GM19397 (cell line): ENCODE results near the gene LRRC4C.
A peak's percentile ranks its signal among the peaks of the same experiment; 100 is the strongest.
"Not testable (repeated sequence)": the region's sequence is repeated elsewhere in the genome, so short reads cannot be mapped to it uniquely, and the experiment has no call there.

ENCODE experiments used
- ATAC-seq: cut with Tn5 transposase; IDR thresholded peaks from one replicate; pipeline ENCODE4 v1.9.1; 2021; ENCODE audit warnings: mild to moderate bottlenecking, moderate library complexity; ENCODE audit not compliant: unreplicated experiment

The LRRC4C gene

DNA sequence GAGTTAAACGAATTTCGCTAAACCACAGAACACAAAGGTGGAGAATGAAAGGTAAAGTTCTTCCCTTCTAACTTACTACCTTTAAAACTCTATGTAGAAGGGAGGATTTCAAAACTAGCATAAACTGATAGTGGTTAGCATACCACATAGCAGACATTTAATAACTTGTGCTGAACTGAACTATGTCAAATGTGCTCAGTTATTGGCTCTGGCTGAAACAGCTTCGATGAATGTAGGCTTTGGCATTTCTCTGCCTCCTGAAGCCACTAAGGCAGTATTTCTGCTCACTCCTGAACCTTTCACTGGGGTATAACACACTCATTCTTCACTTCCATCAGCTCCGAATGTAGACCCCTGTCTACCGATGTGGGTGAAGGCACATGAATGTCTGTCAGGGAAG is 1188.1 kb downstream of the LRRC4C start:
- ATAC-seq: no peak

DNA sequence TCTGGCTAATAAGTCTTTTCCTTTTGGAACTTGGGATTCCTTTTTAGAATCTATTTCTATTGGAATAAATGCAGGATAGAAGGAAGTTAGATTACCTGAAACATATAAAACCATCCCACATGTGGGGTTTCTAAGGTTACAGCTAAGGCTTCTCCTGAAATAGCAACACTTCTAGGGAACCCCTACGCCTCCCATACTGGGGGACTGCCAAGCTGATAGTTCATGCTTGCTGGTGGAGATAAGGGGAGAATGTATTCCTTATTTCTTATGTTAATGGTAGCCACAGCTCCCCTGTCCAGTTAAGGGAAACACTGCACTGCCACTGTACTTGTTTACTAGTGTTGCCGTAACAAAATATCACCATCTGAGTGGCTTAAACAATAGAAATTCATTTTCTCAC is 1189.6 kb downstream of the LRRC4C start:
- ATAC-seq: no peak

DNA sequence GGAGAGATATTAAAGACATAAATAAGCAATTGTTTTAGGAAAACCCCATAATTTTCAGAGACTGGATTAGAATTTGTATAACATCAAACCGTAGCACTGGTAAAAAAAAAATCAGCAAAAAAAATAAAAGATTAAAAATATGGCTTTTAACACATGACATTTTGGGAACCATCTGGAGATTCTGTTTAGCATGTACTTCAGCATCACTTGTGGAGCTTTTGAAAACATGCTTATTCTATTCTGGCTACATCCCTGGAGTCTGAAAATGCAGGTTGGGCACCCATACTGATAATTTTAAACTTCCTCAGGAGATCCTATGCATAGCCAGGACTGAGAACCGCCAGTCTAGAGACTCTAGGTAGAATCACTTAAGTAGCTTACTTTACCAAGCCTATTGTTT is 1190.9 kb downstream of the LRRC4C start:
- ATAC-seq: no peak

DNA sequence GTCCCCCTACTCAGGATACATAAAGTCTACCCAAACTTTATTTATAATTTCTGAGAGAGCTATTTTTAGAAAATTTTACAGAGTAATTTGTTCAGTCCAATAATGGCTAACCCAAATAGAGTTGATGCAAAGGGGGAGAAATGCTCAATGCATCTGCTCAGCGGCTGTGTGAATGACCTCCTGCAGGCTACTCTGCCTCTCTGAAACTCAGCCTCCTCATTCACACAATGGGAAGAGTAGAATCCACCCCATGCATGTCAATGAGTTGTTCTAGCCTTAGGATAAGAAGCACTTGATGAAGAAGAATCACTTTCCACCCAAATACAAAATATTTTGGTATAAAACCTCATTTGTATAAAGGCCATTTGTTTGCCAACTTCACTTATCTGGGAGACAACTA is 1204.0 kb downstream of the LRRC4C start:
- ATAC-seq: no peak

DNA sequence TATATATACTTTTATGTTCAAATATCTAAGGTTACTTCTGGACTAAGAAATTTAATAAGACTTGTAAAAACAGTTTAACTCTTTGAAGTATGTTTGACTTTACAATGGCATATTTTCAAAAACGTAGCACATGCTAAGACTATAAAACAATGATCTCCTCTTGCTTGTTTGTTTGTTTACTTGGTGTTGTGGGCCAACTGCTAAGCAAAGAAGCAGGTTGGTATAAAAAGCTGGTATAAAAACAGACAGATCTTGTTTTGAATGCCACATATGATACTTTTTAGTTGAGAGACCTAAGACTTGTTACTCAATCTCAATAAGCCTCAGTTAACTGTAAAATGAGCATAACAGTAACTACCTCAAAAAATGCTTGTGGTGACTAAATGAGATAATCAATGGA is 1206.3 kb downstream of the LRRC4C start:
- ATAC-seq: no peak

DNA sequence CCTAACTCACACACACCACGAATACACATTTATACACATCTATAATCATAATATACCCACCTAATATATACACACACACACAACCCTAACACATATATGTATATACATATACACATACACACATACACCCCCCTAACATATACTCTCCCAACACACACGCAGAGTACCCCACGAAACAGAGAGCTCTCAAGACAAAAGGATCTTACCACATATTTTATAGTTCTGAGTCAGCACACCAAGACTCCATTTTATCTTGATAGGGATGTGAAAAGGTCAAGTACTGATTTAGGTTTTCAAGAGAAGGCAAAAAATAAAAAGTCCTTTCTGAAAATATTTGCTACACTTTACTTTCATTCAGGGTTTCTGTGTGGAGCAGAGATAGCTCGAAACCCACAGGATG is 1207.2 kb downstream of the LRRC4C start:
- no peak for ATAC-seq

DNA sequence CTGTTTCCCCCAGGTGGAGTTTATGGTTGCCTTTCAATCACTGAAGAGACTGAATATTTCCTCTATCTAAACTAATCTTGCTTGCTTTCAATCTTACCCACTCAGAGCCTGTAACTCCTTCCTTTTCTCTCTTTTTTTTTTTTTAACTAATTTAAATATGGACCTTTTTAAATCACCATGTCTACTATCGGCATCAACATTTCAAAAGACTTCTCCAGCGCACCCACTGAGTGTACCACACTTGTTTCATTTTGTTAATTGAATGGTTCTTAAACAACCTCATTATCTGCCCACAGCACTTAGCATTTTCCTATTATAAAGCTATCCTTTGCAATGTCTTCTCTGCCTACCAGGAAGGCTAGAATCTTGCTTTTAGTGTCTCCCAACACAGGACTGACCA is 1212.5 kb downstream of the LRRC4C start:
- no peak for ATAC-seq

DNA sequence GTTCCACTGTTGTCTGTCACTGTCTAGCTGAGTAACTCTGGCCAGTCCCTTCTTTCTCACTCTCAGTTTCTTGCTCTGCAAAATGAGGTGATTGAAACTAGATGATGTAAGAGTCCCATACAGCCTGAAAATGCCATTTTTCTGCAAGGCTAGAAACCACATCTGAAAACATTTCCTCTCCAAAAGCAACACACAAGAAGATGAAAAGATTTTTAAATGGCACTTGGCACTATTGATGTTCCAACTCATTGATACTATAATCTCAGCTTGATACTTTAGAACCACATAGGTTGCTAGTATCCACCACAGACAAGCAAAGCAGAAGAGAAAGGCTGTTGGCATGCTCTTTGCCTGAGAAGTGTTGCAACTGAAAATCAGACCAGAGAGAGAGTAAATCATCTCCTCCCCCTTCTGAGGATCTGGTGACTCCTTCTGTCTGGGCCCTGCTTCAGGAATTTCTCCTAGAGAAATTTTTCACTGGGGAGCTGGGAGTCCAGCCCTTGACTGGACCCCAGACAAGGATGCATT is 1217.9 kb downstream of the LRRC4C start:
- peak; percentile 93 for ATAC-seq

DNA sequence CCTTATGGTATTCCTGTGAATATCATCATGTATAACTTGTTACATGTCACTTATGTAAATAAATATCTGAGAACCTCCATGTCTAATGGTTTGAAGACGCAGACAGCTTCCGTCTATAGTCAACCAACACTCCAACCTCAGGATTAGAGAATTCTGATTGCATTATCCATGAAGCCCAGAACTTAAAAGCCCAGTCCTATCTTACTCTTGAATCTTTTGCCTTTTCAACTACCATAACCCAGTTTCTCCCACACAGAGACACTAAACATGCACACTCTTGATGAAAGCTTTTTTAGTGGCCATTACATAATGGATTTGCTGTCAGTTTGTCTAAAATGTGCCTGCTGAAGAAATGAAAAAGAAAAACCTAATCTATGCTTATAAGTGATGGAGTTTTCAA is 1219.2 kb downstream of the LRRC4C start:
- ATAC-seq: no peak

DNA sequence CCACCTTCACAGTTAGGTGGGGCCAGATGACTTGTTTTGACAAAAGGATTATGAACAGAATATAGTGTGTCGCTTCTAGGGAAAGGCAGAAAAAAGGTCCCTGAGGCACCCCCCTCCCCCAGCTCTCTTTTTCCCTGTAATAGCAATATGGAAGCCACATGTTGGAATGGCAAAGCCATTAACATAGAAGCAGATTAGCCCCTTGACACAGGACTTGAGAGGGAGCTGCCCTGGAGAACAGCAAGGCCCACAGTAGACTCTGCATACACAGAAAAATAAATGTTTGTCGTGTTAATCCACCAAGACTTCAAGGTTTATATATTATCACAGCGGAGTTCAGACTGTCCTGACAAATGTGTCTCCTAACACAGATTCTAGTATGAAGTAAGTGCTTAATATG is 1222.9 kb downstream of the LRRC4C start:
- ATAC-seq: no peak

DNA sequence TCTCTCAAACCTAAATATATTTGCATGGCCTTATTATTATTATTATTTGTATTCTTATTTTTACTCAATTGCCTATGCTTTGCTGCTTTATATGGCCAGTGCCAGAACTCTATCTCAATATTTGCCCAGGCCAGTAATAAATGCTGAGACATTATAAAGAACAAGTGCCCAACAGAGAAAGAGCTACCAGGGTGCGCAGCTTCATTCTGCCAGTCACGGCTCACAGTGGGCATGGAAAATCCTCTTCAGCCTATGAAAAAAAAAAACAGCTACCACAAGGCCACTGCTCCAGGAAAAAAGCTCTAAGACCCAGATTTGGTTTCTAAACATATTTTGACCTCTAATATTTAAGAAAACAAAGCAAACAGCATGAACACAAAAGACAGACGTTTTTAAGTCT is 1223.6 kb downstream of the LRRC4C start:
- no peak for ATAC-seq

DNA sequence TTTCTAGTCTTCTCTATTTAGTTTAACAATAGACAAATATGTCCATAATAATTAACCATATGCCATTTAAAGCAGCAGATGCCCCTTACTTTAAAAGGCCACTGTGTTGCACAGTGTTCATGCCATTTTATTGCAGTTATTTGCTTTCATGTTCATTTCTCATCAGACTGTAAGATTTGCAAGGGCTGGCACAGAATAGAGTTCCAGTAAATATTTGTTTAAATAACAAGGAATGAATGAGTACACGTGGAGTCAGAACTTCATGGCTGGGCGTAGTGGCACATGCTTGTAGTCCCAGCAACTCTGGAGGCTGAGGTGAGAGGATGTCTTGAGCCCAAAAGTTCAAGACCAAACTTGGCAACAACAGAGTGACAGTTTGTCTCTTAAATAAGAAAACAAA is 1228.6 kb downstream of the LRRC4C start:
- ATAC-seq: no peak

DNA sequence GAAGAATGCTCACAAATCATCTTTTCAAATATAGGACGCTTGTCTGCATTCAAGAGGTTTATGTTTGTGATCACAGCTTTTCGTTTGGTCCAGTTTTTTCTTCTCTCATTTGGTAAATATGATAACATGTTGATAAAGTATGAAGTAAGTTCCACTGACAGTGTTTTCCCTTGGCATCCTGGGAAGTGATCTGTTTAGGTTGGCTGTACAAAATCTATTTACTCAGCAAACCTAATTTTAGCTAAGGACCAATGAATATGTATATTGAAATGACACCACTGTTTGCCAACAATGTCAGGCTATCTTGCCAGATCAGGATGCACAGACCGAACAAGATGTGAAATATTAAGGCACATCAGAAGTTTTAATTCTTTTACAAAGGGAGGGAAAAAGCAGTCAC is 1230.8 kb downstream of the LRRC4C start:
- ATAC-seq: no peak

DNA sequence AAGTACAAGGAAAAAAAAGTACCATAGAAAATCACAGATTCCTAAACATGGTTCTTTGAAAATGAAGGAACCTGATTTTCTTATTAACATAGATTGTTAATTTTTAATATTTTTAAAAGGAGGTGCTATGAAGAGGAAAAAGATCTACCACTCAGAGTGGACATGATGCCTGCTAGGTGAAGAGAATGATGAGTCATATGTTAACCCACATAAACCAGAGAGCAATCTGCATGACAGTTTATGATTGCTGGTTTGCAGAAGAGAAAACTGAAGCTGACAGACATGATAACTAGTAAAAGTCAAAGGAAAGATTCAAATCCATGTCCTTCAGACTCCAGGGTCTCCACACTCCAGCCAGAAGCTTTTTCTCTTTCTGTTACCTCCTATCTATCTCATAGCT is 1231.7 kb downstream of the LRRC4C start:
- peak; percentile 88 for ATAC-seq

DNA sequence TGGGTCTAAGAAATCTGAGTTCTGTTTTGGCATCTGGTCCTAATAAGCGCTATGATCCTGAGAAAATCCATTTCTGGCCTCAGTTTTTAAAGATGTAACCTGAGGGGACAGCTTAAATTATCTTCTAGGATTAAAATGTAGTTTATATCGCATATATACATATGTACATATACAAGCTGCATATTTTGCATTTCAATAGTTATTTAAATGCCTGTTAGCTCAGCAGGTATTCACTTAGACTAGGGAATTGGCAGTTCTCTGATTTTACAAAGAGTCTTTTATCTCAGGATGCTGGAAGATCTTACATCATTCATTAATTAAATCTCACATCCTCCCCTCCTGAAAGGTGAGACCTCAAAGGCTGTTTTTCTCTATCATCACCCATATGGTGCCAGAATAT is 1232.8 kb downstream of the LRRC4C start:
- no peak for ATAC-seq

DNA sequence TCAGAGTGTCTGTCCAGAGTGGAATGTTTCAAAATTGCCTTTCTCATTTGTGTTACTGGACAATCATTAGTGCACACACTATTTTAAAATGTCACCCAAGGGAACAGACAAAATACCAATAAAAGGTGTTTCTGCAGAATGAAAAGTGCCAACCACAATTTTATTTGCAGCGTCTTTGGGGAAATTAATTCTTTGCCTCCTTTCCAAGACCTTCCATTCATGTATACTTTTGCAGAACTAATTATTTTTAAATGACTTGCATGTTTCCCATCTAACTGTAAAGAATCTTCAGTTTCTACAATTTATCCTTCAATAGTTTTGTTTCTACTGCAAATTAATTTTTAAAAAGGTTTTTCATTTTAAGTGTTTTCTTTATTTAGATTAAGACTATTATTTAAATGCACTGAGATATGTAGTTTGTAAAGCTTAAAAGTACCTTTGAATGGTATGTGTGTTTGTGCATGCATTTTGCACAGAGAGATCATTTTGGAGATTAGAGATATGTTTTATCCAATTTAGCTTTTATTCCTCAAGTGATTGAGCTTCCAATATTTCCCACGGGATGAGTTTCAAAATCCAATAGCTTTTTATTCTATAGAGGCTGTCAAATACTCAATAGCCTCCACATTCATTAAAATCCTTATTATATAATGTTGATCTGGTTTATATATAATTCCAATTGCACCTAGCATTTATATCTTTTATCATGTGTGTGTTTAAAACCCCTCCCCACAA is 1235.7 kb downstream of the LRRC4C start:
- no peak for ATAC-seq

DNA sequence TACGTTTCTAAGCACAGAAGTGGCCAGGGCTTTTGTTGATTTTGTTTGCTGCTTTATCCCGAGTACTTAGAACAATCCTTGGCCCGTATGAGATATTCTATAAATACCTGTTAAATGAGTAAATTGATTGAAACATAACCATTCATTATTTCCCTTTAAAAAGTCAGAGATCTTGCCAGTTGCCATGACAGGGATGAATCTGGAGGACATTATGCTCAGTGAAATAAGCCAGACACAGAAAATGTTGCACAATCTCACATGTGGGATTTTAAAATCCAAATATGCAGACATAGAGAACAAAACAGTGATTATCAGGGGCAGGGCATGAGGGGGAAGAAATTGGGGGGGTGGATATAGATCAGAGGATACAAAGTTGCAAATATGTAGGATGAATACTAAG is 1240.1 kb downstream of the LRRC4C start:
- no peak for ATAC-seq

DNA sequence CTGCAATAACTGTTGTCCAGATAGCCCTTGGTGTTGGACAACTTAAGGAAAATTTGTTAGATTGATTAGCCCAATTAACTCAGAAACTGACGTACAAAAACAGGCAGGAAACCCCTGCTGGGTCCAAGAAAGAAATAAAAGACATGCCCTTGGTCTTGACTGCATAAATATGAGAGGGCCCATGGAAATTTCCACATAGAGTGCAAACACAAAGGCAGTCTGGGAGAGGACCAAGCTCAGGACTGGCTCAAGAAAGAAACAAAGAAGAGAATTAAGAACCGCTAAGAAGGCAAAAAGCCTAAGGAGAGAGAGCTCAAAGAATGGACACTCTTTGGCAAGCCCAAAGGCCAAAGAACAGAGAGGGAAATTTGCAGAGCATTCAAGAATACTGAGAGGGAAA is 1243.9 kb downstream of the LRRC4C start:
- ATAC-seq: no peak

DNA sequence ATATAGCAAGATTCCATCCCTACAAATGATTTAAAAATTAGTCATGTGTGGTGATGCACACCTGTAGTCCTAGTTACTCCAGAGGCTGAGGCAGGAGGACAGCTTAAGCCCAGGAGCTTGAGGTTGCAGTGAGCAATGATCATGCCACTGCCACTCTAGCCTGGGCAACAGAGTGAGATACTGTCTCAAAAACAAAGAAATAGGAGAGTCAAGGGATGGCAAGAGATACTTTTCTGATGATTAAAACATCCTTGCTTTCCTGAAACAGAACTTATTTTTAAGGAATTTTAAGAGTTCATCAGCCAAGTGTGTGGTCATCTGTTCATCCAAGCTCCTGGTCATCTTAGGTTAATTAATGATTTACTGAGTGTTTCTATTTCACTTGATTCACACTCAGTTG is 1252.0 kb downstream of the LRRC4C start:
- ATAC-seq: no peak

DNA sequence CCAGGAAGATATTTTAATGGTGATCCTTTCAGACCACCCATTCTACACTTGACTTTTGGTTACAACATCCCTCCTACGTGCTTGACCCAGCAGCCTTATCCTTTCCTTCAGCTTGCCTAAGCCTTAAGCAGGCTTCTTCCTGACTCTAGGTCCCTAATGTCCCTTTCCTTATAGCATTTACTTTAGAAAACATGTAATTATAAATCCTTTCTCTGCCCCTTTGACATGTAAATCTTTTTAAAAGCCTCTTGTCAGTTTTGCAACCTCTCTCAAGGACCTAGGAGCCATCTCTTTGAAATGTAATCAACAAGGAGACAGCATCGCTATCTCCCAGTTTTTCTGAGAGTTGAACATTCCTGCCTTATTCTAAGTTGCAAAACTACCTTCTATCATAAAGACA is 1255.2 kb downstream of the LRRC4C start:
- no peak for ATAC-seq

DNA sequence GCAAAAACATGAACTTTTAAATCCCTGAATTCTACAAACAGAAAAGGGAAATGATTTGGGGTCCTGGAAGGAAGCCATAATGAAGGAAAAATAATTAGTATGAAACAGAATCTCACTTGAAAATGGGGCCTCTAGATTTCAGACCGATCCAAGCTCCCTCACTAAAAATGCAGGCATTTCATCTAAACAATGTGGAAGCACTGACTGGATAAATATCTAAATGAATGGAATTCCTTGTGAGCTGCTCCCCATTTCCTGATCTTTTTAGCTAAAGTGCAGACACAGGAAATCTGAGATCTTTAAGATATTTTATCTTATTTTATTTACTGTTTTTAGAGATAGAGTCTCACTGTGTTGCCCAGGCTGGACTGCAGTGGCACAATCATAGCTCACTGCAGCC is 1255.8 kb downstream of the LRRC4C start:
- ATAC-seq: no peak

DNA sequence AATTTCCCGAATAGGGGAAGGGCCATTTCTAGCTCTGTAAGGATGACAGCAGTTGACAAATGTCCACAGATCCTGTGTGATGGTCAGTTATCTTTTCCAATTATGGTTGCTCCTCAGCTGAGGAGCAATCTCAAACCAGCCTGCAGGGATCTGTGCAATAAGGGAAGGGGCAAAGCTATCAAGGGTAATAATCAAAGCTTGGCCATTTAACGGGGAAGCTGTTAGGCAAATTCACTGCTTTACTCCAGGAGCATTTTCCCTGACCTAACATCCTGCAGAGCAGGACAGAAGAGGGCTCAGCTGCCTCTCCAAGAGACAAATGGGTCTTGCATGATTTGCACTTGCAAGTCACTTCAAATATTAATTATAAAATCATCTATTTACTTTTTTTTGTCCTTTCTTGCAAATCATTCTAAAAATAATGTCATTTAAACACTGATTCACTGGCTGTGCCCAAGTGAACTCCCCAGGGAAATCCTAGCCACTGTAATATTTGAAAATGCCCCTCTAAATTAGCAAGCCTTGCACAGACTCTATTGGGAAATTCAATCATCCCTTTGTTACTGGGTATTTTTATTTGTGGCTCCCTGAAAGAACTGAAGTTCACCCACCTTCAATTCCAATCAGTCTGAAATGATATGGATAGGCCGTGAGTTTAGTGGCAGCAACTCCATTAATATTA is 1256.7 kb downstream of the LRRC4C start:
- no peak for ATAC-seq

DNA sequence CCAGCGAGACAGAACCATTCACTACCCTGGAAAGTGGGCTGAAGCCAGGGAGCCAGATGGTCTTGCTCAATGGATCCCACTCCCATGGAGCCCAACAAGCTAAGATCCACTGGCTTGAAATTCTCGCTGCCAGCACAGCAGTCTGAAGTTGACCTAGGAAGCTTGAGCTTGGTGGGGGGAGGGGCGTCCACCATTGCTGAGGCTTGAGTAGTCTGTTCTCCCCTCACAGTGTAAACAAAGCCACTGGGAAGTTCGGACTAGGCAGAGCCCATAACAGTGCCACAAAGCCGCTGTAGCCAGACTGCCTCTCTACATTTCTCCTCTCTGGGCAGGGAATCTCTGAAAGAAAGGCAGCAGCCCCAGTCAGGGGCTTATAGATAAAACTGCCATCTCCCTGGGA is 1266.9 kb downstream of the LRRC4C start:
- not testable (repeated sequence) for ATAC-seq
